HUDEP-2 (cell line): ENCODE measurements around the gene VMP1.
"Not testable (repeated sequence)": the region's sequence is repeated elsewhere in the genome, so short reads cannot be mapped to it uniquely, and the experiment has no call there.

Experiments
- DNase-seq, 76 experiments: peaks; one replicate each; lab custom pipeline; 2025; ENCODE audit not compliant: unreplicated experiment in 76 of 76; lab: John Stamatoyannopoulos, UW

VMP1 gene

DNA sequence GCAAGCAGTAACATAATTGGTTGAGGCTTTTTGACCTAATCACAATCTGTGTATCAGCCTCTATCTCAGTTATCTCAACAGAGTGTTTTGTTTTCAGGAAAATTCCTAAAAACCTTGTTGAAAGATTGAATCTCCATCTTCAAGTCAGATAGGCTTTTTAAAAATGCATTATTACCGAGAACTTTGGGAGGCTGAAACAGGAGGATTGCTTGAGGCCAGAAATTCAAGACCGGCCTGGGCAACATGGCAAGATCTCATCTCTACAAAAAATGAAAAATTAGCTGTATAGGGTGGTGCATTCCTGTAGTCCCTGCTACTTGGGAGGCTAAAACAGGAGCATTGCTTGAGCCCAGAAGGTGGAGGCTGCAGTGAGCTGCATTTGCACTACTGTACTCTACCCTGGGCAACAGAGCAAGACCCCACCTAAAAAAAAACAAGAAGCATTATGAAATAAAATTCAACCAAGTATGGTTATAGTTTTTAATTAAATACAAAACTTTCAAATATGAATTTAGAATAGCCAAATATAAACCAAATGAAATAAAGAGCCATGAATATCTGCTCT, 68.4 kb downstream of the VMP1 start:
- no peak for DNase-seq

- no peak for DNase-seq
These were observed 69.1 kb downstream of the VMP1 start for GRCh38 chr17:59776577-59776976.

DNA sequence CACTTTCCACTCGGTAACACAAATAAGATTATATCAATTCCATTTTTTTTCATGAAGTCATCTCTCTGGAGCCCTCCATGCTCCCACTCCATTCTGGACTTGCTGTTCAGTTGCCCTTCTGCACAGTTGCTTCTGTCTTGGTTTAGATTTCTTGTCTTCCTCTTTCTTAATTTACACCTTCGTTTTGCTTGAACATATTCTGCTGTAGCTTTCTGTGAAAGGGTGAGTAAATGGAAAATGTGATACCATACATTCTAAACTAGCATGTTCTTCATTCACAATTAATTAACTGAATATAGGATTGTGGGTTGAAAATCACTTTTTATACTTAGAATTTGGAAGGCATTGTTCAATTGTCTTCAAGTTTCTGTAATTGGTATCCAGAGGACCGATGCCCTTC, 69.6 kb downstream of the VMP1 start:
- DNase-seq, result no peak

- no peak for DNase-seq
These were observed 71.5 kb downstream of the VMP1 start for GRCh38 chr17:59778996-59779395.

DNA sequence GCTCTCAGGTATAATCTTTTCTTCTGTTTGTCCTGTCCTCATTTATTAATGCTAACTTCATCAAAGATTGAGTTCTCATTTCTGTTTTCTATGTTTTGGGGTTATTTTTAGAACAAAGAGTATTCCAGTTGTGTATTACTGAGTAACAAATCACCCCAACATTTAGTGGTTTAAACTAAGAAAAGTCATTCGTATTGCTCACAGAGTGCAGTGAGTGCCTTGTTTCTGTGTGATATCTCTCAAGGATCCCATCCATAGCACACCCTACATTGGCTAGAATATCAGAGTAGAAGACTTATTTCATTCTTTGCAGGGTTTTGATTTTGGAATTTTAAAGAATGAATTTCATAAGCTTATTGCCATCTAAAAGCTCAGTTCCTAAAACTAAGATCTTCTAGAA, 72.1 kb downstream of the VMP1 start:
- DNase-seq, result no peak

DNA sequence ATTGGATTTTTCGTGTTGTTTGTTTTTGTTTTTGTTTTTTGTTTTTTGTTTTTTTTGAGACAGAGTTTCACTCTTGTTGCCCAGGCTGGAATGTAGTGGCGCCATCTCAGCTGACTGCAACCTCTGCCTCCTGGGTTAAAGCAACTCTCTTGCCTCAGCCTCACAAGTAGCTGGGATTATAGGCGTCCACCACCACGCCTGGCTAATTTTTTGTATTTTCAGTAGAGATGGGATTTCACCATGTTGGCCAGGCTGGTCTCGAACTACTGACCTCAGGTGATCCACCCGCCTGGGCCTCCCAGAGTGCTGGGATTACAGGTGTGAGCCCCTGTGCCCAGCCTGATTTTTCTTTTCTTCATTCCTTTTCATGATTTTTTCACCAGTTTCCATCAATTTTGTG, 73.1 kb downstream of the VMP1 start:
- not testable (repeated sequence) for DNase-seq

- DNase-seq, result peak in 4 of 76 experiments; percentile 7 to 33 (median 24)
These were observed 76.0 kb downstream of the VMP1 start for GRCh38 chr17:59783221-59784047.

DNA sequence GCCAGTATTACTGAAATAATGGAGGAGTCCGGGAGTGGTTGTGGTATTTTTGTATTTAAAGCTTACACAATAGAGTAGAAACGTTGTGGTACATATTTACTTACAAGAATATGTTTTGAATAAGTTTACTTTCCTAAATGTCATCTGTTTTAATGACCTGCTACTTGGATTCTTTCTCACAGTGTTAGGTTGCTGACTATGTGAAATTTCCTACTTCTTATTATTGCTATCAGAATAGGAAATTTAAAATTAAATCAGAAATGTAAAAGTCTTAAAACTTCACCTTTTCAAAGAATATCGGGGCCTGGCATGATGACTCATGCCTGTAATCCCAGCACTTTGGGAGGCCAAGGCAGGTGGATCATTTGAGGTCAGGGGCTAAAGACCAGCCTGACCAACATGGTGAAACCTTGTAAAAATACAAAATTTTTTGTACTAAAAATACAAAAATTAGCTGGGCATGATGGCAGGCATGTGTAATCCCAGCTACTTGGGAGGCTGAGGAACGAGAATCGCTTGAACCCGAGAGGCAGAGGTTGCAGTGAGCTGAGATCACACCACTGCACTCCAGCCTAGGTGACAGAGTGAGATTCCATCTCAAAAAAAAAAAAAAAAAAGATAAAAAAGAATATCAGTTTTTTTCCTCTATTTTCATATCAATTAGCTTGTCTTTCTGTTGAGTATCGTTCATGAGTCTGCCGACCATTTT, 77.8 kb downstream of the VMP1 start:
- DNase-seq, result peak in 4 of 76 experiments; percentile 18 to 41 (median 26)

DNA sequence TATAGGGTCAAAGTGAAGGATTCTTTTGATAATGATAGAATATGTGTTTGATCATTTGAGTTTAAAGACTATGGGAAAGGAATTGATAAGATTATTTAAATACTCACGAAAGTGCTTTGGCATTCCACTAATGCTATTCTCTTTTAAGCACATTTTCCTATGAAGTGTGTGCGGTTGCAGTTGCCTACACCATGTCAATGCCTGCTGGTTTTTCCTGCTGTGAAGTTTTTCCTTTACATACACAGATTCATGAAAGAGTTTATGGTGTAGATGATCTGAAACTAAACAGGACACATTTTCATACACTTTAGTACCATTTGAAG, 78.7 kb downstream of the VMP1 start:
- DNase-seq, result peak in 1 of 76 experiments; percentile 40

GRCh38 chr17:59786536-59787319, 79.3 kb downstream of the VMP1 start:
- peak in 74 of 76 experiments; percentile 25 to 97 (median 74) for DNase-seq

GRCh38 chr17:59789849-59790248, 82.4 kb downstream of the VMP1 start:
- not testable (repeated sequence) for DNase-seq

DNA sequence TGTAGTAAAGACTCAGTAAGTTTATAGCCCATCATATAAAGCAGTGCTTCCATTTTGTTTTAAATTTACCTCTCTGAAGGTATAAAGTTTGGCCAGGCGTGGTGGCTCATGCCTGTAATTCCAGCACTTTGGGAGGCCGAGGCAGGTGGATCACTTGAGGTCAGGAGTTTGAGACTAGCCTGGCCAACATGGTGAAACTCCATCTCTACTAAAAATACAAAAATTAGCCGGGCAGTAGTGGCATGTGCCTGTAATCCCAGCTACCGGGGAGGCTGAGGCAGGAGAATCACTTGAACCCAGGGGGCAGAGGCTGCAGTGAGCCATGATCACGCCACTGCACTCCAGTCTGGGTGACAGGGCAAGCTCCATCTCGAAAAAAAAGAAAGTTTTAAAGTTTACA, 83.0 kb downstream of the VMP1 start:
- DNase-seq, result not testable (repeated sequence)

DNA sequence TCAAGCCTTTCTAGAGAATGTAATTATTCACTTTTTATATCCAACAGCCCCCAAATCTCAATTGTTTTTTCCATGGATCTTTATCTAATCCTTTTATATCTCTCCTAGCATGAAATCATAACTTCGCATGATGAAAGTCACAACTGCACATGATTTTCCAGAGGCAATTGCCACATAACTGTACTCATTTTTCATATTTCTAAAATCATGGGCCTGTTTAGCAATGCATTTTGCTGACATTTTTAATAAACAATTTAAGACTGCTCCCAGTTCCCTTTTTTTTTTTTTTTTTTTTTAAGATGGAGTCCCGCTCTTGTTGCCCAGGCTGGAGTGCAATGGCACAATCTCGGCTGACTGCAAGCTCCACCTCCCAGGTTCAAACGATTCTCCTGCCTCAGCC, 83.5 kb downstream of the VMP1 start:
- DNase-seq, result no peak

DNA sequence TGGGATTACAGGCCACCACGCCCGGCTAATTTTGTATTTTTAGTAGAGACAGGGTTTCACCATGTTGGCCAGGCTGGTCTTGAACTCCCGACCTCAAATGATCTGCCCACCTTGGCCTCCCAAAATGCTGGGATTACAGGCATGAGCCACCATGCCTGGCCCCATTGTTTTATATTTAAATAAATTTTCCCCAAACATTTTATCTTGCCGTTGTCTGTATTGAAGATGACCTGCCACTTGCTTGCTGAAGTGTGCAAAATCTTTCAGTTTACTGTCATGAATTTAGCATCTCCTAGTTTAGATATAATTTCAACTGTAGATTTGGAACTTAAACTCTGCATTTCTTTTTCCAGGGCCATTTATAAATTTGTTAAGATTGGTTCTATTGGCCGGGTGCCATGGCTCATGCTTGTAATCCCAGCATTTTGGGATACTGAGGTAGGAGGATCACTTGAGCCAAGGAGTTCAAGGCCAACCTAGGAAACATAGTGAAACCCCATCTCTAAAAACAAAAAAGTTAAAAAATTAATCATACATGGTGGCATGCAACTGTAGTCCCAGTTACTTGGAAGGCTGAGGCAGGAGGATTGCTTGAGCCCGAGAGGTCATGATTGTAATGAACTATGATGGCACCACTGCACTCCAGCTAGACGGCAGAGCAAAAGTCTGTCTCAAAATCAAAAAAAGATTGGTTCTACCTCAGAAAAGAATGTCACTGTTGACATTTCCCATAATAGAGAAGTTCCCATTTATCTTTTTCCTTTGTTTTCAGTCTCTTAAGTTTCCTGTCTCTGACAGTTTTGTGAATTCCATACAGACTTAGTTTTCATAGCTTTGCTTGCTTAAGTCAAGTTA, 84.4 kb downstream of the VMP1 start:
- no peak for DNase-seq

DNA sequence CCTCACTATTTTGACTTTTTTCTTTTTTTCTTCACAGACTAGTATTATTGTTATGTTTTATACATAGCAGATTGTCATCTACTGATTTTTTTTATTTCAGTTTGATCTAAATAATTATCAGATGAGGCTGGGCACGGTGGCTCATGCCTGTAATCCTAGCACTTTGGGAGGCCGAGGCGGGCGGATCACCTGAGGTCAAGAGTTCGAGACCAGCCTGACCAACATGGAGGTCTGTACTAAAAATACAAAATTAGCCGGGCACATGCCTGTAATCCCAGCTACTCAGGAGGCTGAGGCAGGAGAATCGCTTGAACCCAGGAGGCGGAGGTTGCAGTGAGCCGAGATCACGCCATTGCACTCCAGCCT, 85.0 kb downstream of the VMP1 start:
- not testable (repeated sequence) for DNase-seq

DNA sequence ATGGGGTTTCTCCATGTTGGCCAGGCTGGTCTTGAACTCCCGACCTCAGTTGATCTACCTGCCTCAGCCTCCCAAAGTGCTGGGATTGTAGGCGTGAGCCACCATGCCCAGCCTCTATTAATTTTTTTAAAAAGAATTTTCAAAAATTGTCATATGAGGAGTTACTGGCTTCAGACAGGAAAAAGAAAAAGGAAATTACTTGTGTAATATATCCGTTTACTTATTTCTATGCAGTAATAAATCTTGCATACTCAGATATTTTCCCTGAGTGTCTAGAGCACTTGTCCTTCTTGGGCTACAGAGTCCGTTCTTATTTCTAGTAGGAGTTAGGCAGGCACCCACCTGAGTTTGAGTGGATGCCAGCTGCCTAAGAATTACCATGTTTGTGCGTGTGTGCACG, 85.8 kb downstream of the VMP1 start:
- DNase-seq, result no peak

- no peak for DNase-seq
These were observed 88.7 kb downstream of the VMP1 start for GRCh38 chr17:59796138-59796537.

- no peak for DNase-seq
These were observed 89.3 kb downstream of the VMP1 start for GRCh38 chr17:59796785-59797205.

GRCh38 chr17:59798111-59798510, 90.7 kb downstream of the VMP1 start:
- no peak for DNase-seq

DNA sequence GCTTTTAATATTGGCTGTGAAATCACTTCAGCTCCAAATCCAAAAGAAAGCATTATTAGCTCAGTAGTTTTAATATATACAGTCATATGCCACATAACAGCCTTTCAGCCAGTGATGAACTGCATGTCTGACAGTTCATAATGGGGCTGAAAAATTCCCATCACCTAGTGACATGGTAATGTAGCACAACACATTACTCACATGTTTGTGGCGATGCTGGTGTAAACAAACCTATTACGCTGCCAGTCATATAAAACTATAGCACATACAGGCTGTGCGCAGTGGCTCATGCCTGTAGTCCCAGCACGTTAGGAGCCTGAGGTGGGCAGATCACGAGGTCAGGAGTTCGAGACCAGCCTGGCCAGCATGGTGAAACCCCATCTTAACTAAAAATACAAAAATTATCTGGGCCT, 93.1 kb downstream of the VMP1 start:
- DNase-seq, result no peak
